Immature natural killer cell (primary cell): ENCODE measurements around the gene TMEM8B. TPM values are rescaled to one million over a fixed set of nuclear protein-coding genes. Genes with fewer than 3 reads are reported as not detected.

Experiments used
- DNase-seq, 3 donors: peaks; one replicate each; pipeline ENCODE4 v3.0.0; 2022; ENCODE audit warnings: mixed read lengths in 1 of 3
- H3K27ac Mint-ChIP-seq, 6 donors: one replicate each; pipeline ENCODE4 v1.8.0; 2020; ENCODE audit warnings: mixed read lengths in 6 of 6, mild to moderate bottlenecking in 5 of 6, inconsistent platforms in 4 of 6, moderate library complexity in 3 of 6
- H3K27me3 Mint-ChIP-seq, 3 donors: one replicate each; pipeline ENCODE4 v1.8.0; 2020 to 2021; ENCODE audit warnings: low read depth in 3 of 3, mild to moderate bottlenecking in 3 of 3, mixed read lengths in 3 of 3, moderate library complexity in 3 of 3, inconsistent platforms in 1 of 3
- H3K36me3 Mint-ChIP-seq, 3 donors: one replicate each; pipeline ENCODE4 v1.8.0; 2020; ENCODE audit warnings: mixed read lengths in 3 of 3, inconsistent platforms in 2 of 3, mild to moderate bottlenecking in 2 of 3
- H3K4me1 Mint-ChIP-seq, 2 donors: one replicate each; pipeline ENCODE4 v1.8.0; 2020; ENCODE audit warnings: inconsistent platforms in 2 of 2, mild to moderate bottlenecking in 2 of 2, mixed read lengths in 2 of 2, moderate library complexity in 1 of 2
- H3K4me3 Mint-ChIP-seq, 5 donors: one replicate each; pipeline ENCODE4 v1.8.0; 2020; ENCODE audit warnings: mild to moderate bottlenecking in 5 of 5, mixed read lengths in 5 of 5, inconsistent platforms in 3 of 5, moderate library complexity in 3 of 5
- H3K9me3 Mint-ChIP-seq, 6 donors: one replicate each; pipeline ENCODE4 v1.8.0; 2020; ENCODE audit warnings: mild to moderate bottlenecking in 6 of 6, mixed read lengths in 6 of 6, inconsistent platforms in 4 of 6, moderate library complexity in 3 of 6
- polyA plus RNA-seq, 3 donors: library from polyadenylated mRNA; unstranded; fragments of 300-500 nt; fragmentation: Illumina TruSeq; gene quantifications; one replicate each; pipeline ENCODE4 v1.2.3, GENCODE V29; 2021

TMEM8B gene
- polyA plus RNA-seq, 3 donors from 2014 or later = 1.1 to 2.1 (median 1.6) TPM

GRCh38 chr9:35839926-35840325, 10.9 kb downstream of the TMEM8B start:
- no peak overlapping the region for H3K4me3 Mint-ChIP-seq
- H3K27ac Mint-ChIP-seq = no peak overlapping the region
- H3K27me3 Mint-ChIP-seq = peaks cover 0 to 10% (median 1%) of the 10 kb centered on the region in 3 donors
- no peak for DNase-seq
- no peaks in the 10 kb centered on the region for H3K36me3 Mint-ChIP-seq
- peaks cover 4 to 6% of the 10 kb centered on the region in 2 donors for H3K4me1 Mint-ChIP-seq
- H3K9me3 Mint-ChIP-seq = no peaks in the 10 kb centered on the region

GRCh38 chr9:35840881-35841644, 12.0 kb downstream of the TMEM8B start:
- Mint-ChIP-seq H3K9me3 (no peaks in the 10 kb centered on the region), H3K4me3 (no peak overlapping the region), H3K27me3 (peaks cover 0 to 5% (median 1%) of the 10 kb centered on the region in 3 donors), H3K27ac (no peak overlapping the region), H3K4me1 (peaks cover 12 to 13% of the 10 kb centered on the region in 2 donors), H3K36me3 (no peaks in the 10 kb centered on the region)
- no peak for DNase-seq

- H3K4me3 Mint-ChIP-seq = no peak overlapping the region
- H3K27me3 Mint-ChIP-seq = peaks cover 0 to 5% (median 1%) of the 10 kb centered on the region in 3 donors
- no peaks in the 10 kb centered on the region for H3K9me3 Mint-ChIP-seq
- peaks cover 12 to 13% of the 10 kb centered on the region in 2 donors for H3K4me1 Mint-ChIP-seq
- H3K36me3 Mint-ChIP-seq = no peaks in the 10 kb centered on the region
- no peak for DNase-seq
- H3K27ac Mint-ChIP-seq = no peak overlapping the region
Observed at GRCh38 chr9:35841645-35841900, 12.5 kb downstream of the TMEM8B start.

- H3K27ac Mint-ChIP-seq = no peak overlapping the region
- H3K9me3 Mint-ChIP-seq = no peaks in the 10 kb centered on the region
- no peak for DNase-seq
- H3K27me3 Mint-ChIP-seq = peaks cover 0 to 5% (median 1%) of the 10 kb centered on the region in 3 donors
- peaks cover 13 to 15% of the 10 kb centered on the region in 2 donors for H3K4me1 Mint-ChIP-seq
- H3K4me3 Mint-ChIP-seq = no peak overlapping the region
- H3K36me3 Mint-ChIP-seq = peaks cover 0 to 4% (median under 1%) of the 10 kb centered on the region in 3 donors
Observed at GRCh38 chr9:35842020-35842745, 13.2 kb downstream of the TMEM8B start.

GRCh38 chr9:35842795-35843194, 13.8 kb downstream of the TMEM8B start:
- peaks cover 0 to 5% (median 1%) of the 10 kb centered on the region in 3 donors for H3K27me3 Mint-ChIP-seq
- peaks cover 0 to 10% (median 5%) of the 10 kb centered on the region in 3 donors for H3K36me3 Mint-ChIP-seq
- peaks cover 13 to 15% of the 10 kb centered on the region in 2 donors for H3K4me1 Mint-ChIP-seq
- no peak for DNase-seq
- H3K4me3 Mint-ChIP-seq = no peak overlapping the region
- H3K27ac Mint-ChIP-seq = no peak overlapping the region
- no peaks in the 10 kb centered on the region for H3K9me3 Mint-ChIP-seq

GRCh38 chr9:35844628-35845270, 15.7 kb downstream of the TMEM8B start:
- H3K27ac Mint-ChIP-seq = peak overlapping the region in 1 of 6 donors; percentile 12
- no peak for DNase-seq
- no peaks in the 10 kb centered on the region for H3K9me3 Mint-ChIP-seq
- H3K4me3 Mint-ChIP-seq = no peak overlapping the region
- peaks cover 4 to 15% (median 7%) of the 10 kb centered on the region in 3 donors for H3K36me3 Mint-ChIP-seq
- H3K27me3 Mint-ChIP-seq = peaks cover 0 to 3% (median 1%) of the 10 kb centered on the region in 3 donors
- H3K4me1 Mint-ChIP-seq = peaks cover 13 to 15% of the 10 kb centered on the region in 2 donors

- peaks cover 7 to 15% (median 9%) of the 10 kb centered on the region in 3 donors for H3K36me3 Mint-ChIP-seq
- no peaks in the 10 kb centered on the region for H3K9me3 Mint-ChIP-seq
- H3K27me3 Mint-ChIP-seq = peaks cover 0 to 3% (median 1%) of the 10 kb centered on the region in 3 donors
- H3K4me1 Mint-ChIP-seq = peaks cover 13 to 15% of the 10 kb centered on the region in 2 donors
- H3K27ac Mint-ChIP-seq = no peak overlapping the region
- DNase-seq = no peak
- no peak overlapping the region for H3K4me3 Mint-ChIP-seq
Observed at GRCh38 chr9:35845824-35846771, 17.1 kb downstream of the TMEM8B start.

GRCh38 chr9:35847792-35848572, 19.0 kb downstream of the TMEM8B start:
- peaks cover 7 to 15% (median 9%) of the 10 kb centered on the region in 3 donors for H3K36me3 Mint-ChIP-seq
- no peak for DNase-seq
- H3K27ac Mint-ChIP-seq = no peak overlapping the region
- no peaks in the 10 kb centered on the region for H3K9me3 Mint-ChIP-seq
- peaks cover 0 to 2% (median 1%) of the 10 kb centered on the region in 3 donors for H3K27me3 Mint-ChIP-seq
- H3K4me3 Mint-ChIP-seq = peak overlapping the region in 1 of 5 donors; percentile 6
- H3K4me1 Mint-ChIP-seq = peaks cover 13 to 15% of the 10 kb centered on the region in 2 donors

- Mint-ChIP-seq H3K4me1 (no peaks in the 10 kb centered on the region), H3K27ac (no peak overlapping the region), H3K4me3 (no peak overlapping the region), H3K27me3 (peaks cover 0 to 2% (median 0%) of the 10 kb centered on the region in 3 donors), H3K9me3 (no peaks in the 10 kb centered on the region), H3K36me3 (peaks cover 5 to 10% (median 9%) of the 10 kb centered on the region in 3 donors)
- no peak for DNase-seq
Observed at GRCh38 chr9:35852267-35852815, 23.3 kb downstream of the TMEM8B start.

GRCh38 chr9:35852876-35853865, 24.1 kb downstream of the TMEM8B start:
- Mint-ChIP-seq H3K9me3 (no peaks in the 10 kb centered on the region), H3K4me3 (no peak overlapping the region), H3K27ac (no peak overlapping the region), H3K36me3 (peaks cover 2 to 9% (median 2%) of the 10 kb centered on the region in 3 donors), H3K4me1 (no peaks in the 10 kb centered on the region), H3K27me3 (peaks cover 0 to 2% (median 0%) of the 10 kb centered on the region in 3 donors)
- DNase-seq = no peak

GRCh38 chr9:35854091-35854762, 25.2 kb downstream of the TMEM8B start:
- no peaks in the 10 kb centered on the region for H3K9me3 Mint-ChIP-seq
- no peak overlapping the region for H3K4me3 Mint-ChIP-seq
- DNase-seq = no peak
- peaks cover 0 to 5% (median 0%) of the 10 kb centered on the region in 3 donors for H3K36me3 Mint-ChIP-seq
- H3K27ac Mint-ChIP-seq = no peak overlapping the region
- no peaks in the 10 kb centered on the region for H3K4me1 Mint-ChIP-seq
- H3K27me3 Mint-ChIP-seq = peaks cover 0 to 2% (median 0%) of the 10 kb centered on the region in 3 donors
